ENCODE data around the gene DUS2. TPM values are rescaled to one million over a fixed set of nuclear protein-coding genes. Genes with fewer than 3 reads are reported as not detected.

The DUS2 gene
- total and polyA plus RNA-seq, 2 of the 8 experiments (the other 6 are each of a cell fraction or from before 2014, with no cell fraction given): 17.2 to 27.0 TPM

- Histone ChIP-seq H3K56ac (replicated peaks; ENCODE audit: insufficient read length, low read depth, low read length) (no peak overlapping the region), H3K9ac (replicated peaks in 1 of 4; ENCODE audit: extremely low read depth in 1 of 4, low read depth in 3 of 4, low read length in 3 of 4) (no peak overlapping the region), H4K5ac (ENCODE audit: insufficient read length, low read depth, low read length) (no peak overlapping the region), H3K79me1 (ENCODE audit: low read depth, low read length) (no peaks in the 10 kb centered on the region), H3K4me3 (ENCODE audit: extremely low read depth in 1 of 4, insufficient read depth in 2 of 4, low read depth in 3 of 4, low read length in 4 of 4) (no peak overlapping the region), H3K18ac (ENCODE audit: extremely low read depth, low read length) (no peak overlapping the region), H3K4me1 (replicated peaks in 1 of 4; ENCODE audit: control insufficient read depth in 3 of 4, insufficient read depth in 4 of 4, low read length in 3 of 4) (no peaks in the 10 kb centered on the region), H3K79me2 (ENCODE audit: control insufficient read depth in 1 of 2, insufficient read depth in 2 of 2, low read length in 2 of 2) (no peaks in the 10 kb centered on the region), H4K20me1 (replicated peaks in 1 of 2; ENCODE audit: control insufficient read depth in 1 of 2, insufficient read depth in 2 of 2, low read length in 2 of 2) (peaks cover 0 to 4% of the 10 kb centered on the region in 2 experiments), H2AK5ac (ENCODE audit: low read depth, low read length) (no peak overlapping the region), H4K8ac (ENCODE audit: extremely low read depth, insufficient read depth, low read length) (no peak overlapping the region), H3K27me3 (replicated peaks in 1 of 4; ENCODE audit: control insufficient read depth in 3 of 4, extremely low read depth in 1 of 4, insufficient read depth in 3 of 4, low read length in 3 of 4) (no peaks in the 10 kb centered on the region; a peak in 1 of 7 replicates), H2BK20ac (ENCODE audit: low read length) (no peak overlapping the region), H3K9me3 (ENCODE audit: insufficient read depth in 2 of 2, low read depth in 1 of 2, low read length in 1 of 2) (no peaks in the 10 kb centered on the region), H2BK12ac (ENCODE audit: low read depth, low read length) (no peak overlapping the region), H4K91ac (replicated peaks; ENCODE audit: insufficient read length, low read length) (no peak overlapping the region), H3K14ac (ENCODE audit: insufficient read length) (no peak overlapping the region), H3K23ac (ENCODE audit: insufficient read length) (no peak overlapping the region), H2BK120ac (replicated peaks; ENCODE audit: low read depth, low read length) (no peak overlapping the region), H2BK5ac (ENCODE audit: low read depth, low read length) (no peak overlapping the region), H3K4me2 (ENCODE audit: insufficient read depth in 1 of 2, low read depth in 2 of 2, low read length in 2 of 2) (no peak overlapping the region), H3K27ac (ENCODE audit: low read depth, low read length) (no peak overlapping the region), H3K36me3 (ENCODE audit: control insufficient read depth in 2 of 4, insufficient read depth in 4 of 4, low read length in 3 of 4) (peaks cover 6 to 22% (median 17%) of the 10 kb centered on the region in 4 experiments; a peak in 7 of 8 replicates), H2BK15ac (ENCODE audit: low read length) (no peak overlapping the region), H2AFZ (ENCODE audit: low read length) (no peak overlapping the region), H3K4ac (replicated peaks; ENCODE audit: insufficient read length, low read depth, low read length) (no peak overlapping the region), H3K23me2 (ENCODE audit: low read depth, low read length) (no peaks in the 10 kb centered on the region)
- ChIA-PET POLR2A (ENCODE audit: partially characterized antibody) (no interaction called here), CTCF (ENCODE audit: partially characterized antibody) (interaction anchor here (1.2 to 1.9 kb wide), 7 partner anchors 12 to 163 kb away, joined by 3 to 8 read pairs (median 4); no protein-coding TSS in a partner anchor)
- DNase-seq (ENCODE audit: low read depth in 1 of 2, low spot score in 2 of 2): no peak
- WGBS, 2 experiments (ENCODE audit: extremely low coverage in 1 of 2, insufficient coverage in 1 of 2, insufficient read length in 1 of 2, insufficient replicate concordance in 2 of 2, low coverage in 1 of 2, low lambda C conversion rate in 2 of 2, missing lambda C conversion rate in 1 of 2): 100% methylated on average over 1 of the region's 1 CpG; no CpG with 5 or more reads in 1 of the 2 experiments
- no peak for FAIRE-seq
- TF ChIP-seq SUZ12 (IDR thresholded peaks at IDR 0.05; ENCODE audit: low read length): no peak
- TF ChIP-seq CTBP2 (IDR thresholded peaks at IDR 0.05; ENCODE audit: borderline replicate concordance, insufficient read depth, insufficient read length, low read length): no peak
- TF ChIP-seq SP2 (IDR thresholded peaks at IDR 0.05; ENCODE audit: low read length): no peak
- TF ChIP-seq CBX5 (IDR thresholded peaks at IDR 0.05; ENCODE audit: low read depth, low read length): no peak
- no peak for TF ChIP-seq KDM1A (IDR thresholded peaks at IDR 0.05; ENCODE audit: borderline replicate concordance, low read length)
- no peak for TF ChIP-seq TAF1 (IDR thresholded peaks at IDR 0.05; ENCODE audit: low read depth, low read length)
- TF ChIP-seq NANOG (IDR thresholded peaks at IDR 0.05; ENCODE audit: insufficient read depth, low read depth, low read length, poor library complexity, severe bottlenecking): no peak
- no peak for TF ChIP-seq SAP30 (IDR thresholded peaks at IDR 0.05; ENCODE audit: insufficient read depth, insufficient replicate concordance, low read length)
- TF ChIP-seq RAD21 (IDR thresholded peaks at IDR 0.05 in 1 of 2, conservative IDR thresholded peaks at IDR 0.05 in 1 of 2; ENCODE audit: low read depth in 2 of 2, low read length in 2 of 2): no peak
- no peak for TF ChIP-seq RNF2 (IDR thresholded peaks at IDR 0.05; ENCODE audit: borderline replicate concordance, low read depth, low read length, missing control alignments, poor library complexity, severe bottlenecking)
- TF ChIP-seq EP300 (IDR thresholded peaks at IDR 0.05; ENCODE audit: borderline replicate concordance in 1 of 2, low read depth in 2 of 2, low read length in 2 of 2): no peak
- no peak for TF ChIP-seq MAX (IDR thresholded peaks at IDR 0.05)
Measured at GRCh38 chr16:68066763-68067162, 43.7 kb downstream of the DUS2 start.

All from H1 (cell line).